H1 (cell line): ENCODE measurements around the gene ASB3. TPM values are rescaled to one million over a fixed set of nuclear protein-coding genes. Genes with fewer than 3 reads are reported as not detected.

Experiments
- CTCF ChIA-PET: fragments of 300-600 bp; sonication (Branson Sonifier 250); formaldehyde crosslinking; loops from one replicate; lab custom pipeline; 2021; ENCODE audit not compliant: partially characterized antibody; lab: Charles Lee
- POLR2A ChIA-PET: fragments of 300-600 bp; sonication (Branson Sonifier 250); formaldehyde crosslinking; loops from one replicate; lab custom pipeline; 2021; ENCODE audit warnings: inconsistent platforms; ENCODE audit not compliant: partially characterized antibody; lab: Charles Lee
- DNase-seq, 2 experiments: peaks; one replicate each; pipeline versions ENCODE4 v3.0.0 to v3.0.0-alpha.2; 2010 to 2022; ENCODE audit warnings: low spot score in 2 of 2, low read depth in 1 of 2, mixed read lengths in 1 of 2
- FAIRE-seq: peaks from 2 replicates; lab custom pipeline; 2011; peaks lifted over from hg19 to GRCh38; lab: Jason Lieb, UNC
- H2AFZ ChIP-seq: 2 replicates; pipeline ENCODE4 v1.8.1; 2012; ENCODE audit warnings: low read length, inconsistent platforms
- H2AK5ac ChIP-seq: 2 replicates; pipeline ENCODE4 v1.6.1; 2013; ENCODE audit warnings: low read depth, low read length
- H2BK120ac ChIP-seq: replicated peaks from 2 replicates; pipeline ENCODE3; 2013; ENCODE audit warnings: low read depth, low read length, inconsistent platforms
- H2BK12ac ChIP-seq: 2 replicates; pipeline ENCODE4 v1.6.1; 2013; ENCODE audit warnings: low read depth, low read length
- H2BK15ac ChIP-seq: 2 replicates; pipeline ENCODE4 v1.6.1; 2013; ENCODE audit warnings: low read length
- H2BK20ac ChIP-seq: 2 replicates; pipeline ENCODE4 v1.6.1; 2013; ENCODE audit warnings: low read length
- H2BK5ac ChIP-seq: 2 replicates; pipeline ENCODE4 v1.6.1; 2013; ENCODE audit warnings: low read depth, low read length
- H3K14ac ChIP-seq: 2 replicates; pipeline ENCODE4 v1.6.1; 2013; ENCODE audit warnings: inconsistent platforms; ENCODE audit not compliant: insufficient read length
- H3K18ac ChIP-seq: 2 replicates; pipeline ENCODE4 v1.6.1; 2013; ENCODE audit warnings: low read length; ENCODE audit errors: extremely low read depth
- H3K23ac ChIP-seq: 2 replicates; pipeline ENCODE4 v1.6.1; 2013; ENCODE audit warnings: inconsistent platforms; ENCODE audit not compliant: insufficient read length
- H3K23me2 ChIP-seq: 2 replicates; pipeline ENCODE4 v1.6.1; 2013; ENCODE audit warnings: low read depth, low read length
- H3K27ac ChIP-seq: 2 replicates; pipeline ENCODE4 v1.6.1; 2011; ENCODE audit warnings: low read depth, low read length, inconsistent platforms
- H3K27me3 ChIP-seq, 4 experiments: replicated peaks in 1 of 4; 1 replicate in 1 of 4; 2 replicates in 3 of 4; pipeline versions ENCODE4 v1.6.1 to v1.8.1; 2011 to 2013; ENCODE audit warnings: low read length in 3 of 4, mild to moderate bottlenecking in 3 of 4, inconsistent platforms in 2 of 4, mixed read lengths in 2 of 4, moderate library complexity in 1 of 4; ENCODE audit not compliant: control insufficient read depth in 3 of 4, insufficient read depth in 3 of 4; ENCODE audit errors: extremely low read depth in 1 of 4
- H3K36me3 ChIP-seq, 4 experiments: 2 replicates each; pipeline versions ENCODE4 v1.6.1 to v1.8.1; 2011 to 2013; ENCODE audit warnings: mild to moderate bottlenecking in 4 of 4, low read length in 3 of 4, moderate library complexity in 2 of 4, control low read depth in 1 of 4, inconsistent platforms in 1 of 4; ENCODE audit not compliant: insufficient read depth in 4 of 4, control insufficient read depth in 2 of 4
- H3K4ac ChIP-seq: replicated peaks from 2 replicates; pipeline ENCODE3; 2013; ENCODE audit warnings: low read length, low read depth, mixed read lengths, inconsistent platforms; ENCODE audit not compliant: insufficient read length
- H3K4me1 ChIP-seq, 4 experiments: replicated peaks in 1 of 4; 1 replicate in 1 of 4; 2 replicates in 3 of 4; pipeline versions ENCODE4 v1.6.1 to v1.8.1; 2011 to 2013; ENCODE audit warnings: low read length in 3 of 4, inconsistent platforms in 2 of 4, mixed read lengths in 1 of 4; ENCODE audit not compliant: insufficient read depth in 4 of 4, control insufficient read depth in 3 of 4
- H3K4me2 ChIP-seq, 2 experiments: 2 replicates each; pipeline versions ENCODE4 v1.6.1 to v1.8.1; 2011 to 2013; ENCODE audit warnings: low read depth in 2 of 2, low read length in 2 of 2, control low read depth in 1 of 2, inconsistent platforms in 1 of 2, mild to moderate bottlenecking in 1 of 2; ENCODE audit not compliant: insufficient read depth in 1 of 2
- H3K4me3 ChIP-seq, 4 experiments: fragments of 200-600, 300-600 bp in 1 of 4; sonication (generic), shearing (Covaris generic), sonication (Bioruptor Twin) in 1 of 4; 2 replicates each; pipeline versions ENCODE4 v1.5.1 to v1.8.1; 2011 to 2016; ENCODE audit warnings: low read length in 4 of 4, low read depth in 3 of 4, control low read depth in 2 of 4, inconsistent platforms in 2 of 4, mild to moderate bottlenecking in 2 of 4, mixed read lengths in 1 of 4, moderate library complexity in 1 of 4; ENCODE audit not compliant: insufficient read depth in 2 of 4; ENCODE audit errors: extremely low read depth in 1 of 4
- H3K56ac ChIP-seq: replicated peaks from 2 replicates; pipeline ENCODE3; 2013; ENCODE audit warnings: low read depth, mild to moderate bottlenecking, mixed read lengths, low read length, inconsistent platforms; ENCODE audit not compliant: insufficient read length
- H3K79me1 ChIP-seq: 2 replicates; pipeline ENCODE4 v1.6.1; 2013; ENCODE audit warnings: low read depth, low read length, control low read depth
- H3K79me2 ChIP-seq, 2 experiments: 2 replicates each; pipeline versions ENCODE4 v1.6.1 to v1.8.1; 2012 to 2013; ENCODE audit warnings: low read length in 2 of 2, mild to moderate bottlenecking in 2 of 2, inconsistent platforms in 1 of 2; ENCODE audit not compliant: insufficient read depth in 2 of 2, control insufficient read depth in 1 of 2
- H3K9ac ChIP-seq, 4 experiments: replicated peaks in 1 of 4; 1 replicate in 1 of 4; 2 replicates in 3 of 4; pipeline versions ENCODE4 v1.6.1 to v1.8.1; 2011 to 2013; ENCODE audit warnings: low read depth in 3 of 4, low read length in 3 of 4, control low read depth in 2 of 4, mild to moderate bottlenecking in 2 of 4, moderate library complexity in 2 of 4, inconsistent platforms in 1 of 4; ENCODE audit errors: extremely low read depth in 1 of 4
- H3K9me3 ChIP-seq, 2 experiments: 2 replicates each; pipeline versions ENCODE4 v1.6.1 to v1.8.1; 2012 to 2013; ENCODE audit warnings: mild to moderate bottlenecking in 2 of 2, moderate library complexity in 2 of 2, control low read depth in 1 of 2, inconsistent platforms in 1 of 2, low read depth in 1 of 2, low read length in 1 of 2, mixed read lengths in 1 of 2; ENCODE audit not compliant: insufficient read depth in 2 of 2
- H4K20me1 ChIP-seq, 2 experiments: replicated peaks in 1 of 2; 2 replicates each; pipeline versions ENCODE3 to v1.8.1; 2011 to 2013; ENCODE audit warnings: inconsistent platforms in 2 of 2, low read length in 2 of 2, mild to moderate bottlenecking in 1 of 2; ENCODE audit not compliant: insufficient read depth in 2 of 2, control insufficient read depth in 1 of 2
- H4K5ac ChIP-seq: 2 replicates; pipeline ENCODE4 v1.6.1; 2013; ENCODE audit warnings: low read length, low read depth, mixed read lengths, inconsistent platforms; ENCODE audit not compliant: insufficient read length
- H4K8ac ChIP-seq: 2 replicates; pipeline ENCODE4 v1.8.0; 2013; ENCODE audit warnings: mild to moderate bottlenecking, moderate library complexity, low read length, inconsistent platforms; ENCODE audit not compliant: insufficient read depth; ENCODE audit errors: extremely low read depth
- H4K91ac ChIP-seq: replicated peaks from 2 replicates; pipeline ENCODE3; 2013; ENCODE audit warnings: low read length, mixed read lengths, inconsistent platforms; ENCODE audit not compliant: insufficient read length
- ASH2L ChIP-seq: fragments of 200-600, 300-600 bp; sonication (generic); IDR thresholded peaks from one replicate; pipeline ENCODE4 v1.7.1; 2017; ENCODE audit warnings: low read length
- BRCA1 ChIP-seq: IDR thresholded peaks from 2 replicates; pipeline ENCODE4 v1.6.1; 2012; ENCODE audit warnings: low read depth, low read length, improper control_type of control experiment
- CBX5 ChIP-seq: fragments of 300-800, 300-1000 bp; sonication (generic); IDR thresholded peaks from 2 replicates; pipeline ENCODE4 v1.7.1; 2016; ENCODE audit warnings: antibody characterized with exemption, low read length, low read depth
- CBX8 ChIP-seq: fragments of 300-800, 300-1000 bp; sonication (generic); IDR thresholded peaks from 2 replicates; pipeline ENCODE4 v1.7.1; 2016; ENCODE audit warnings: low read depth, low read length, borderline replicate concordance
- CEBPB ChIP-seq: IDR thresholded peaks from 2 replicates; pipeline ENCODE4 v1.6.1; 2012; ENCODE audit warnings: low read depth, low read length
- EP300 ChIP-seq, 2 experiments: IDR thresholded peaks; 1 replicate in 1 of 2; 2 replicates in 1 of 2; pipeline ENCODE4 v1.6.1; 2011 to 2012; ENCODE audit warnings: low read depth in 2 of 2, low read length in 2 of 2, mild to moderate bottlenecking in 2 of 2, borderline replicate concordance in 1 of 2, inconsistent platforms in 1 of 2, moderate library complexity in 1 of 2
- GABPA ChIP-seq: IDR thresholded peaks from 2 replicates; pipeline ENCODE4 v1.6.1; 2011; ENCODE audit warnings: mild to moderate bottlenecking, low read length, moderate library complexity, borderline replicate concordance; ENCODE audit not compliant: insufficient read depth
- JUND ChIP-seq: IDR thresholded peaks from 2 replicates; pipeline ENCODE4 v1.6.1; 2011; ENCODE audit warnings: mild to moderate bottlenecking, improper control_type of control experiment, low read length
- NANOG ChIP-seq: IDR thresholded peaks from 2 replicates; pipeline ENCODE4 v1.6.1; 2011; ENCODE audit warnings: low read length, low read depth, mild to moderate bottlenecking, inconsistent platforms; ENCODE audit not compliant: insufficient read depth, poor library complexity, severe bottlenecking
- SP2 ChIP-seq: IDR thresholded peaks from 2 replicates; pipeline ENCODE4 v1.6.1; 2012; ENCODE audit warnings: mild to moderate bottlenecking, low read length, inconsistent platforms
- TAF7 ChIP-seq: optimal IDR thresholded peaks from 2 replicates; pipeline ENCODE3; 2011; ENCODE audit warnings: low read depth, mild to moderate bottlenecking, inconsistent platforms, low read length, moderate library complexity, borderline replicate concordance
- YY1 ChIP-seq: IDR thresholded peaks from 2 replicates; pipeline ENCODE4 v1.6.1; 2011; ENCODE audit warnings: low read depth, mild to moderate bottlenecking, low read length
- ZNF274 ChIP-seq: IDR thresholded peaks from 2 replicates; pipeline ENCODE4 v1.7.0; 2012; ENCODE audit warnings: low read length, borderline replicate concordance; ENCODE audit errors: extremely low read depth
- WGBS, 2 experiments: shearing (Covaris generic) in 1 of 2; methylation state at CpG; one replicate each; pipeline versions ENCODE4 v1.1.6 to v1.1.7; 2013 to 2015; ENCODE audit warnings: low lambda C conversion rate in 2 of 2, mixed read lengths in 2 of 2, inconsistent platforms in 1 of 2, low coverage in 1 of 2, missing lambda C conversion rate in 1 of 2; ENCODE audit not compliant: insufficient replicate concordance in 2 of 2, insufficient coverage in 1 of 2, insufficient read length in 1 of 2; ENCODE audit errors: extremely low coverage in 1 of 2, missing lambda C conversion rate in 1 of 2; 5-methylcytosine and 5-hydroxymethylcytosine counted together
- polyA plus RNA-seq, 7 experiments: library from polyadenylated mRNA; depleted of rRNA in 3 of 7; stranded (reverse) in 5 of 7; unstranded in 2 of 7; fragments of >200 nt in 5 of 7; fragments of 200-250 nt in 2 of 7; gene quantifications; 1 replicate in 5 of 7; 2 replicates in 1 of 7; 4 replicates in 1 of 7; pipeline versions ENCODE4 v1.2.1 to v1.2.3, GENCODE V29; 2011 to 2013; ENCODE audit warnings: missing spikeins in 2 of 7, mixed read lengths in 2 of 7
- total RNA-seq: library from RNA; stranded (reverse); fragmentation: NEBNext Ultra II Directional; extraction: Animal tissue kit (Norgen Biotek cat#: 25700); gene quantifications from 2 replicates; pipeline ENCODE4 v1.2.1, GENCODE V29; 2021
- TF ChIP-seq, protein P1 (sequence below): IDR thresholded peaks from 2 replicates; pipeline ENCODE4 v1.6.1; 2012; ENCODE audit warnings: inconsistent platforms

Gene ASB3
- total and polyA plus RNA-seq, 2 of the 8 experiments (the other 6 are each of a cell fraction or from before 2014, with no cell fraction given) = 22.6 to 25.4 TPM

DNA sequence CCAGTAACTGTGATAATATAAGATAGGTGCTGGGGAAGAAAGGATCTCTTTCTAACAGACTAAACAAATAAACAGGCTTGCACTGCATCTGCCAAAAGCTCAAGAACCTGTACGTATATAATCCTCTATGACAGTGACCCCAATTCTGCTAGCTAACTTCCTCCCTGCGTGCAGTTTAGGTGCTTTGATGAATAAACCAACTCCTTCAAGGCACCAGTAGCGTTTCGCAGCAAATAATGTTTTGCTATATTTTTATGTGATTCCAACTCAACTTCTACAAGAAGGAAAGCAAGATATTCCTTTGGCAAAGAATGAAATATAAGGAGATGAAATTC lies 154.7 kb downstream of the ASB3 start:
- H2BK15ac ChIP-seq = no peak overlapping the region
- H3K4ac ChIP-seq = no peak overlapping the region
- H3K23me2 ChIP-seq = no peaks in the 10 kb centered on the region
- whole genome bisulfite sequencing, 2 experiments = 91% methylated on average over 4 of the region's 4 CpGs; no CpG with 5 or more reads in 1 of the 2 experiments
- no peaks in the 10 kb centered on the region for H3K79me2 ChIP-seq
- no peak overlapping the region for H3K4me3 ChIP-seq
- no peak overlapping the region for H3K4me2 ChIP-seq
- no peaks in the 10 kb centered on the region for H3K36me3 ChIP-seq
- no peaks in the 10 kb centered on the region for H4K20me1 ChIP-seq
- no peak overlapping the region for H3K23ac ChIP-seq
- H2BK5ac ChIP-seq = no peak overlapping the region
- H2BK120ac ChIP-seq = no peak overlapping the region
- H3K79me1 ChIP-seq = no peaks in the 10 kb centered on the region
- no peak overlapping the region for H4K8ac ChIP-seq
- H2BK20ac ChIP-seq = no peak overlapping the region
- H2AFZ ChIP-seq = no peak overlapping the region
- no peak overlapping the region for H3K56ac ChIP-seq
- H2AK5ac ChIP-seq = no peak overlapping the region
- no peak overlapping the region for H3K27ac ChIP-seq
- no peaks in the 10 kb centered on the region for H3K27me3 ChIP-seq
- no peaks in the 10 kb centered on the region for H3K9me3 ChIP-seq
- POLR2A ChIA-PET = no interaction called here
- no peak for DNase-seq
- no peak overlapping the region for H3K14ac ChIP-seq
- H2BK12ac ChIP-seq = no peak overlapping the region
- no peak overlapping the region for H4K91ac ChIP-seq
- H3K18ac ChIP-seq = no peak overlapping the region
- FAIRE-seq = no peak
- peaks cover 0 to 2% (median 0%) of the 10 kb centered on the region in 4 experiments; a peak in 1 of 7 replicates for H3K4me1 ChIP-seq
- CTCF ChIA-PET = no interaction called here
- H4K5ac ChIP-seq = no peak overlapping the region
- H3K9ac ChIP-seq = no peak overlapping the region
- no peak for TF ChIP-seq BRCA1
- no peak for TF ChIP-seq EP300 (IDR thresholded peaks at IDR 0.05; ENCODE audit: borderline replicate concordance in 1 of 2, low read depth in 2 of 2, low read length in 2 of 2)
- TF ChIP-seq CEBPB = no peak
- no peak for TF ChIP-seq NANOG
- TF ChIP-seq SP2 = no peak
- no peak for TF ChIP-seq CBX8
- no peak for TF ChIP-seq ZNF274
- no peak for TF ChIP-seq TAF7
- no peak for TF ChIP-seq CBX5
- TF ChIP-seq ASH2L = no peak
- TF ChIP-seq YY1 = no peak
- TF ChIP-seq, protein P1, sequence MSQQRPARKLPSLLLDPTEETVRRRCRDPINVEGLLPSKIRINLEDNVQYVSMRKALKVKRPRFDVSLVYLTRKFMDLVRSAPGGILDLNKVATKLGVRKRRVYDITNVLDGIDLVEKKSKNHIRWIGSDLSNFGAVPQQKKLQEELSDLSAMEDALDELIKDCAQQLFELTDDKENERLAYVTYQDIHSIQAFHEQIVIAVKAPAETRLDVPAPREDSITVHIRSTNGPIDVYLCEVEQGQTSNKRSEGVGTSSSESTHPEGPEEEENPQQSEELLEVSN = no peak
- no peak for TF ChIP-seq GABPA
- no peak for TF ChIP-seq JUND
